ENCODE results near the gene TMEM82.

The TMEM82 gene

DNA sequence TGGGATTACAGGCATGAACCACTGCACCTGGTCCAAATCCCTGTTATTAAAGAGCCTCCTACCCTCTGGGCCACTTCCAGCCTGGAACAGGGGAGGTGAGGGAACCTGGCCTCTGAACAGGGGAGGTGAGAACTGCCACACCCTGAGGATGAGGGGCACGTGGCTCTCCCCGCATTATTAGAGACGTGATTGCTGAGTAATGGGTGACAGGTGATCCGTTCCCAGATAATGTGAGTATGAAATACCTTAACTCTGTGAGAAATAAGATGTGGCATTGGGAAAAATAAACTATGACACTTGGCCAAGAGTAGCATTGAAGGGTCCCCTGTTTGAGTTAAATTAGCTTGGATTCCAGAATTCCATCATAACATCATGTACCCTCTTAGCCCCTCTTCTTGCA, 19.9 kb upstream of the TMEM82 start:
- no peak for DNase-seq

DNA sequence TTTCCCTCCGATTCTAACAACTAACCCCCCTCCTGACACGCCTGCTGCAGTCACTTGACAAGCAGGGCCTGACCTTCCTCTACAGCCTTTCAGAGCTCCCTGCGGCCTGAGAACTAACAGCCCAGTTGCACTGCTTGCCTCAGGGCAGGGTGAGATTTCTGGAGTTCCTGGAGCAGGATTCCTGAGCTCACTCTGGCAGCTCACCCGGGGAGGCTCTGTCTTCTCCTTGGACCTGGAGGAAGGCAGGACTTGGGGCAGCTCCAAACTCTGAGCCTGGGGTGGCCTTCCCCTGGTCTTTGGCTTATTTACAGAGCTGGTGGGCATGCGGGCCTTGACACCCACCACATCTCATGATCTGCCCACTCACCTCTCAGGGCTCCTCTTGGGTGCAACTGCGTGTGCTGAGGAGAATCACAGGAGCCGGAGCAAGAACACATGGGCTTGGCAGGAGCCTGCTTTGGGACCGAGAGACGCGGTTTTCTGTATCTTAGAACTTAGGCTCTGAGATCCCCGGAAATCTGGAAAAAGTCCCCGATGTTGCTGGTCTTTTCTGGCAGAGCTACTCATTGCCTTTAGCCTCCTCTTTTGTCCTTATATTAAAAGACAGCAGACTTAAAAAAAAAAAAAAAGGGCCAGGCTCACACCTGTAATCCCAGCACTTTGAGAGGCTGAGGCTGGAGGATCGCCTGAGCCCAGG, 19.3 kb upstream of the TMEM82 start:
- no peak for DNase-seq

DNA sequence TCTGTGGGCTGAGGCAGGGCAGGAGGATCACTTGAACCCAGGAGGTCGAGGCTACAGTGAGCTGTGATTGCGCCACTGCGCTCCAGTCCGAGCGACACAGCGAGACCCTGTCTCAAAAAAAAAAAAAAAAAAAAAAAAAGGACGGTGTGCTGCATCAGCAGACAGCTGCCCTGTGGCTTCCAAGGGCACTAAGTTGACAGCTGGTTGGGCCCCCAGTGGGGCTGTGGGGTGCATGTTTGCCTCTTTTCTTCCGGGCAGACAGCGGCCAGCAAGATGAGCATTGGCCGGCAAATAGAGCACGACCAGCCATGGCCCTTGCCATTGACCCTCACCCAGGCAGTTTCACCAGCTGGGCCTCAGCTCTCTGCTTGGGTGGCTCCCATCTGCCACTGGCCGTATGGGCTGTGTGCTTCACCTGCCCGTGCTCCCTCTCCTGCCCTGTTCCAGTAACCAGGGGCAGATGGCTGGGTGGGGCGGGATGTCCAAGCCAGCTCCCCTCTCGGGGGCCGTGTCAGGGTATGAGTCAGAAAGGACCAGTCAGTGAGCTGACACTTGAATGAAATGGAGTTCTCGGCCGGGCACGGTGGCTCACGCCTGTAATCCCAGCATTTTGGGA, 18.6 kb upstream of the TMEM82 start:
- no peak for DNase-seq

DNA sequence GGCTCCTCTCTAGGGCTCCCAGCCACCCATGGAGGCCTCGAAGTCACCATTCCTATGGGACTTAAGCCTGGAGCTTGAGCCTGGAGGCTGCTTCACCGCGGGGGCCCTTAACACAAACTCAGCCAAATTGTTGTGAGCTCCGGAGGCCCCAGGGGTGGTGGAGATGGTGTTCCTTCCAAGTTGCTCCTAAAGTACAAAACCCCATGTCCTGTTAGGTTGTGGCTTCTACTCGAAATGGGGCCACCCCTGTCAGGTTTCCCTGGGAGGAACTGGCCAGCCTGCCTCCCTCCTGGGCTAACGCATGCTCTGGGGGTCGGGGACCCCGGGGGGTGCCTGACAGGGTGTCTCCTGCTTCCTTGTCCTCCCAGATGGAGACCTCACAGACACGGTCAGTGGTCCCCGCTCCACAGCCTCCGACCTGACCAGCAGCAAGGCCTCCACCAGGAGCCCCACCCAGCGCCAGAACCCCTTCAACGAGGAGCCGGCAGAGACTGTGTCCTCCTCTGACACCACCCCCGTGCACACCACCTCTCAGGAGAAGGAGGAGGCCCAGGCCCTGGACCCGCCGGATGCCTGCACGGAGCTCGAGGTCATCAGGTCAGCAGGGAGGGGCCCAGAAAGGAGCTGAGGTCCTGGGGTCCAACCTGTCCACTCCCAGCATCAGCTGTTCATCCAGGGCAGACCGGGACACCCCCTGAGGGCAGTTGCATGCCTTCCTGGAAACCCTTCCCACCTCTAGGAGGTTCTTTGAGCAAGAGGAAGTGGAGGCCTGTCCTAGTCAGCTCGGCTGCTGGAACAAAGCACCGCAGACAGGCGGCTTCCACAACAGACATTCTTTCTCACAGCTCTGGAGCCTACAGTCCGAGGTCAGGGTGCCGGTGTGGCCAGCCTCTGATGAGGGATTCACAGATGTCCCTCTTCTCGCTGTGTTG, 17.1 kb upstream of the TMEM82 start:
- no peak for DNase-seq

DNA sequence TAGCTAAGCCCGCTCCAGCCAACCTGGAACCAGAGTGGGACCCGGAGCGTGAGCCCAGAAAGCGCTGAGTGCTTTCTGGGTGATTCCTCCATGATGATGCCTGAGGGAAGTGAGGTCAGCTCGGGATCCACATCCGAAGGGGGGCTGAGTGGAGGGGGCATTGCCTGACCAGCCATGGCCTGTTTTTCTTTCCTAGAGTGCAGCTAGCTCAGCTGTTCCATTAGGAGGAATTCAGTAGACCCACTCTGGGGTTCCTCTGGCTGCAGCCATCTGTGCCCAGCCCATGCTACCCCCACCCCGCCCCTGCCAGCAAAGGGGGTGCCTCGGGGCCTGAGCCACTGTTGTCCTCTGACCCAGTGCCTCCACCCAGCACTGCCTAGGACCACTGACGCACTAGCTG, 15.8 kb upstream of the TMEM82 start:
- no peak for DNase-seq

DNA sequence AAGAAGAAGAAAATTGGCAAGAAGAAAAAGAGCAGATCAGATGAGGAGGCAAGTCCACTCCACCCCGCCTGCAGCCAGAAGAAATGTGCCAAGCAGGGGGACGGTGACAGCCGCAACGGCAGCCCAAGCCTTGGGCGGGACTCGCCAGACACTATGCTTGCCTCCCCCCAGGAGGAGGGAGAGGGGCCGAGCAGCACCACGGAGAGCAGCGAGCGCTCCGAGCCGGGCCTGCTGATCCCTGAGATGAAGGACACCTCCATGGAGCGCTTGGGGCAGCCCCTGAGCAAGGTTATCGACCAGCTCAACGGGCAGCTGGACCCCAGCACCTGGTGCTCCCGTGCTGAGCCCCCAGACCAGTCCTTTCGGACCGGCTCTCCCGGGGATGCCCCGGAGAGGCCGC, 15.3 kb upstream of the TMEM82 start:
- no peak for DNase-seq

DNA sequence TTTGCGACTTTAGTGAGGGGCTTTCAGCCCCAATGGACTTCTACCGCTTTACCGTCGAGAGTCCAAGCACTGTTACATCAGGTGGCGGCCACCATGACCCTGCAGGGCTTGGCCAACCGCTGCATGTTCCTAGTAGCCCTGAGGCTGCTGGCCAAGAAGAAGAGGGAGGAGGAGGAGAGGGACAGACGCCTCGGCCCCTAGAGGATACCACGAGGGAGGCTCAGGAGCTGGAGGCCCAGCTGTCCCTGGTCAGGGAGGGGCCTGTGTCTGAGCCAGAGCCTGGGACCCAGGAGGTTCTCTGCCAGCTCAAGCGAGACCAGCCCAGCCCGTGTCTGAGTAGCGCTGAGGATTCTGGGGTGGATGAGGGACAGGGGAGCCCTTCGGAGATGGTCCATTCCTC, 14.9 kb upstream of the TMEM82 start:
- DNase-seq, result no peak

DNA sequence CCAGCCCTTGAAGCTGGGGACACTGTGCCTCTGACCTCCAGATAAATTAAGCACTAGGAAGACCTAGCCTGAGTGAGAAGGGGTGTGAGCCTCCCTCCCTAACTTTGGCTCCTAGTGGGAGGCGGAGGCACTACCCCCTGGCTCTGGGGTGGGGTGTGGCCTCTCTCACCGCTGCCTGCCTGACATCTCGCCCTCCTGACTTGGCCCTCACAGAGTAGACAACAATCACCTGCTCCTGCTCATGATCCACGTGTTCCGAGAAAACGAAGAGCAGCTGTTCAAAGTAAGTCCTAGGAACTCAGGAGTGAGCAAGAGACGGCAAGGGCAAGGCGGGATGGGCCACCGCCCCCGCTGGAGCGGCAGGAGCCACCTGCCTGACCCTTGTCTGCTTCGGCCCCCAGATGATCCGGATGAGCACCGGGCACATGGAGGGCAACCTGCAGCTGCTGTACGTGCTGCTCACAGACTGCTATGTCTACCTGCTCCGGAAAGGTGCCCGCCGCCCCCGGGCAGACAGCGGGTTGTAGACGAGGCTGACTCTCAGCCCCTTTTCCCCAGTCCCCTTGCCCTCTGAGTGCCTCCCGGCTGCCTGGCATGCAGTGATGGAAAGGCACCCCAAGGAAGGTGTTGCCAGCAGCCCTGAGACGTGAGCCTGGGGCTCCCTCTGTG, 14.3 kb upstream of the TMEM82 start:
- DNase-seq, result no peak

DNA sequence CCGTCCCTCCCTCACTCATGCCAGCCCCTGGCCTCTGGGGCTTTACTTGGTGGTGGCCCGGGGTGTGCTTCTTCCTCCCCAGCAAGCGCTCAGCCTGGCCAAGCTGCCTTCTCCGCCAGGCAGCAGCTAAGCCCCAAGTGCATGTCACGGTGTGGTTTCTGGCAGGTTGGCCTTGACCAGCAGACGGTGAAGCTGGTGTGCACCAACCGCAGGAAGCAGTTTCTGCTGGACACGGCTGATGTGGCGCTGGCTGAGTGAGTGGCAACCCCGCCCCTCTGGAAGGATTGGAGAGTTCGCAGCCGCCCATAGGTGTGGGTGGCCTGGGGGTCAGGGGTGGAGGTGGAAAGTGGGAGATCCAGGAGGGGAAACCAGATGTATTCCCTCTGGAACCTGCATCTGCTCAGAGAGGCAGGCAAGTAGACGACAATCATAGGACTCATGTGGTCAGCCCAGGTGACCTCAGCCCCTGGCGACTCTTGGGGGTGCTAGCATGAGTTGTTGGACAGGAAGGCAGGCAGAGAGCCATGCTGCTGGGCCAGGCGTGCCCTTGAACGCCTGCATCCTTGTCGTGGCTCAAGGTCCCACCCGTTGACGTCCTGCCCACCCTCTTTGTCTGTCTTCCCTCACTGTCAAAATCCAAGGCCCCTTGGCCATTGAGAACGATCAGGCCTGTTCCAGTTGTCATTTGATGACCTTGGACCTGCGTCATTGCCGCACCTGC, 13.2 kb upstream of the TMEM82 start:
- DNase-seq, result no peak

DNA sequence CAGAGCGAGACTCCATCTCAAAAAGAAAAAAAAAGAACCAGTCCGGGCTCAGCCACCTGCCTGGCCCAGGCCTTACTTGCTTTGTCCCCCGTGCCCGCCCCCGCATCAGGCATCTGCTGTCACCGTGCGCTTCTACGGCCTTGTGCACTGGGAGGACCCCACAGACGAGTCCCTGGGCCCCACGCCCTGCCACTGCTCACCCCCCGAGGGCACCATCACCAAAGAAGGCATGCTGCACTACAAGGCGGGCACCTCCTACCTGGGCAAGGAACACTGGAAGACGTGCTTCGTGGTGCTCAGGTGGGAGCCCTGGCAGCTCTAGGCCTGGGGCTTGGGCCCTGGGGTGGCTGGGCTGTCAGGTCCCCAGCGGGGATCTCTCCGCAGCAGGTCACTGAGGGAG, 11.9 kb upstream of the TMEM82 start:
- DNase-seq, result no peak

DNA sequence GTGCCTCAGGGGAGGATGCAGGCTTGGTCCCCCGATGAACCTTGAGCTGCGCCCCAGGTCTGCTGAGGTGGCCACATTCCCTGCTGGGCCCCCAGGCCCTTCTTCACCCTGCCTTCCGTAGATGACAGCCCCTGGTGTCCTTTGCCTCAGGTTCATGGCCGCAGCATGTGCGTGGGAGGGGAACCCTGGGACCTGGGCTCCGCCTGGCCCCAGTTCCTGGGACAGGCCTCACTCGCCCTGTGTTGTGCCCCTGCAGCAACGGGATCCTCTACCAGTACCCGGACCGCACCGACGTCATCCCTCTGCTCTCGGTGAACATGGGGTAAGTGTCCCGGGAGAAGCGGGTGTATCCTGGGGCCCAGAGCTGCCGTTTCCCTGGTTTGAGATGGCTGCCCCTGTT, 11.4 kb upstream of the TMEM82 start:
- DNase-seq, result no peak

DNA sequence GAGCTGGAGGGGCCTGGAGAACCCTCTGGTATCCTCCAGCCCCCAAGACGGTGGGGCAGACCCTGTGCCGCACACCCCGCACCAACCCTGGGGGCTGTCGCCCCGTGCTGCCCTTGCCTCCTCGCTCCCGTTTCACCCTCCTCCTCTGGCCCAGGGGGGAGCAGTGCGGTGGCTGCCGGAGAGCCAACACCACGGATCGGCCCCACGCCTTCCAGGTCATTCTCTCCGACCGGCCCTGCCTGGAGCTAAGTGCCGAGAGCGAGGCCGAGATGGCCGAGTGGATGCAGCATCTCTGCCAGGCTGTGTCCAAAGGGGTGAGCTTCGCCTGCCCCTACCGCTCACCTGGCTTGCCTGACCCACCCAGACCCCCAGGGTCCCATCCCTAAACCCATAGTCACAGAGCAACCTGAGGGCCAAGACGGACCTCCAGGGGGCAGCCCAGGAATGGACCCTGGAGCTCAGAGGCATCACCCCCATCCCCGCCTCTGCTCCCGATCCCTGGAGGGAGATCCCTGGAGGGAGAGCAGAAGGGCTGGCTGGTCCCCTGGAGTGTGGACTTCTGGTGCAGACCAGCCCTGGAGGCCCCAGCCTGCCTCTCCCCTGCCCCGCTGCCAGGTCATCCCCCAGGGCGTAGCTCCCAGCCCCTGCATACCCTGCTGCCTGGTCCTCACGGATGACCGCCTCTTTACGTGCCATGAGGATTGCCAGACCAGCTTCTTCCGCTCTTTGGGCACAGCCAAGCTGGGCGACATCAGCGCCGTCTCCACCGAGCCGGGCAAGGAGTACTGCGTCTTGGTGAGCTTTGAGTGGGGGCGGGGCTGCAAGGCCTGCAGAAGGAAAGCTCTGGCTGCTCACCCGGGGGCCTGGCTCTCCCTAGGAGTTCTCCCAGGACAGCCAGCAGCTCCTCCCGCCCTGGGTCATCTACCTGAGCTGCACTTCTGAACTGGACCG, 10.3 kb upstream of the TMEM82 start:
- DNase-seq, result no peak

DNA sequence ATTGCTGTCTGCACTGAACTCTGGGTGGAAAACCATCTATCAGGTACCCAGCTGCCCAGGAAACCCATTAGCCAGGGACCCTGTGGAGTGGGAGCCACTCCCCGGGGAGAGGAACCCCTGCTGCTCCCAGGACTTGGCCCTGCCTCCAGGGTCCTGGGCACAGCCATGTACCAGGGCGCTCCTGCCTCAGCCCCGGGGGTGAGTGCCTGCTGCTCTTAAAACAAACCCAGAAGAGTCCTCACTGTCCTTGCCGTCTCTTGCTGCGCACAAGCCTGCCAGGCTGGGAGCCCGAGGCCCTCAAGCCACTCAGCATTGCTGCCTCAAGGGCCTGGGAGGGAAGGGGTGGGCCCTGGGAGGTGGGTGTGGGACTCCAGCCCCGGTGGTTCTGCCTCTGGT, 9.6 kb upstream of the TMEM82 start:
- no peak for DNase-seq

DNA sequence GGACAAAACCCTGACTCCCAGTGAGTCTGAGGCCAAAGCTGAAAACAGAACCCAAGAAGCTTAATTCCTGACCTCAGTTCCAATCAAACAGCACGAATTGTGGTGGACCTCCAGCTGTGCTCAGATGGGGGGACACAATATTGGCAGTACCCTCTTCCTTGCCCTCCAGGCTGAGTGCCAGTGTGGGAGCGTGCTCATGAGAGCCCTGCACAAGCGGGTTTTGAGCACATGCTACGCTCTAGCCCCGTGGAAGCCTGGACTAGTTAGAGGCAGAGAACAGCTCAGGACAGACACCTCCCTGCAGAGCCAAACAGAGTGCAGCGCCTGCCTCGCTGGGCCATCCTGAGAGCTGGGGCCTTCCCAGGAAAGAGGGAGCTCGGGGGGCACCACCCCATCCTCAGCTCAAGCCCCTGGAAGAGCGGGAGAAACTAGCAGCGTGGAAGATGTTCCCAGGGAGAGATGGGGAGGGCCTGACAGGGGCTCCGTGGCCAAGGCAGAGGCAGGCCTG, 9.0 kb upstream of the TMEM82 start:
- no peak for DNase-seq

DNA sequence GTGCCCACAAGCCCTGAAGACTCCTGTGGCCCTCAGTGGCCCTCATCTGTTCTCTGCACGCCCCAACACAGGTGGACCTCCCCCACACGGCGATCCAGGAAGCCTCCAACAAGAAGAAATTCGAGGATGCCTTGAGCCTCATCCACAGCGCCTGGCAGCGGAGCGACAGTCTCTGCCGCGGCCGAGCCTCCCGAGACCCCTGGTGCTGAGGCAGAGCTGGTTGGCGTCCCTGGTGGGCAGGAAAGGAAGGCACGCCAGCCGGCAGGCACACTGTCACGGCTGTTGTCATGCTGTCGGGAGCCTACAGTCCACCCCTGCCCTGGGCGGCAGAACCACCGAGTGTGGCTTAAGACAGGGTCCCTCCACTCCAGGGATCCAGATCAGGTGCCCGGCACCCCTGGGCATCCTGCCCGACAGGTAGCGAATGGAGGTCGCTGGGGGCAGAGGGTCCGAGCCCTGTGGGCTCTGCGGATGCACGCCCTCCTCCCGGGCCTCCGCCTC, 8.5 kb upstream of the TMEM82 start:
- no peak for DNase-seq

DNA sequence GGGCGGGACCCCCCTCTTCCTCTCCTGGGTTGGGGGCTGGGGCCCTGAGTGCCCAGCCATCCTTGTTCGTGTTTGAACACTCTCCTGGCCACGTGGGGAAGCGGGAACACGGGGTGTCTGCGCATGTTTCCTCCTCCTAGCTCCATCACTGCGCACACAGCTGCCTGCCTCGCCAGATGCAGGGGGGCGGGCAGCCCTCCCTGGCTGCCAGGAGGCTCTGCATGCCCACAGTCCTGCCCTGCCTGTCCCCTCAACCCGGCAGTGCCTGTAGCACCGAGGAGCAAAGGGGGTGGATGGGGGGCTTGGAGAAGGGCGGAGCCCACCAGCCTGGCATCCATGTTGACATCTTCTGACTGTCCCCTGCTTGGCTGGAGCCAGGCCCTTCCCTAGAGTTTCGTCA, 8.0 kb upstream of the TMEM82 start:
- DNase-seq, result no peak

DNA sequence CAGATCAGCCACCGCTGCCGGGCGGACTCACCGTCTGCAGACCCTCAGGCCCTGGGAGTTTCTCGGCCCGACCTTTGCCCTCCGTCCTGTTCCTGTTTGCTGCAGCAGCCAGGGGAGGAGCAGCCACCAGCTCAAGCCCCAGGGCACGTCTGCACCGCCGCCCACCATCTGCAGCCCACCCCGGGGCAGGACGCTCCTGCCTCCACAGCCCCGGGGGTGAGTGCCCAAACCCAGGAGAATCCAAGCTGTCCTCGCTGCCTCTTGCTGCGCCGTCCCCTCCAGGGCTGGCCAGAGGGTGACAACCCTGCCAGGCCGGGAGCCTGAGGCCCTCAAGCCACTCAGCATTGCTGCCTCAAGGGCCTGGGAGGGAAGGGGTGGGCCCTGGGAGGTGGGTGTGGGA, 7.4 kb upstream of the TMEM82 start:
- DNase-seq, result no peak

DNA sequence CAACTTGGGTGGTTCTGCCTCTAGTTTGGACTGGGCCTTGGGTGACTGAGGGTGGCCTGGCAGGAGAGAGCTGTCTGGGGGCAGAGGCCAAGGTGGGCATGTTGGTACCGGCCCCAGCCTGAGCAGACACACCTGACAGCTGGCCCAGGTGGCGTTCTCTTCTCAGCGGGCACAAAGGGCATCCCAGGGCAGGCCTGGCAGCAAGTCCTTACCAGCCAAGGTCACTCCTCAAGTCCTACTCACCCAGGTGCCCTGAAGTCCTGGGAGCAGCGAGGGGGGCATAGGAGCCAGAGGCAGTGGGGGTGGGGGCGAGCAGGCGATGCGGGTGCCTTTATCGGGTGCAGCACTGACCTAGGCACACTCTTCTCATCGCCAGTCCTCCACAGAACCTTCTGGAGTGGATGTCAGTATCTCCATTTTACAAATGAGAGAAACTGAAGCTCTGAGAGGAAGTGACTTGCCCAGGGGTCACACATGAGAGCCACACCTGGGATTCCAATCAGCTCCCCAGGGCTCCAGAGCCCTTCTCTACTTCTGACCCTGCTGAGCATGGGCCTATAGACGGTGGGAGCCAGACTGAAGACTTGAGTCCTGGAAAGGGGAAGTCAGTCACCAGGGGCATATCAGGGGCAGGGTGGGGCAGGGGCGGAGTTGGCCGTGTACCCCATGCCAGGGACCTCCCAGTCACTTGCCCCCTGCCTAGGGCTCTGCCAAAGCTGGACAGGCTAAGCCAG, 6.8 kb upstream of the TMEM82 start:
- DNase-seq, result no peak

DNA sequence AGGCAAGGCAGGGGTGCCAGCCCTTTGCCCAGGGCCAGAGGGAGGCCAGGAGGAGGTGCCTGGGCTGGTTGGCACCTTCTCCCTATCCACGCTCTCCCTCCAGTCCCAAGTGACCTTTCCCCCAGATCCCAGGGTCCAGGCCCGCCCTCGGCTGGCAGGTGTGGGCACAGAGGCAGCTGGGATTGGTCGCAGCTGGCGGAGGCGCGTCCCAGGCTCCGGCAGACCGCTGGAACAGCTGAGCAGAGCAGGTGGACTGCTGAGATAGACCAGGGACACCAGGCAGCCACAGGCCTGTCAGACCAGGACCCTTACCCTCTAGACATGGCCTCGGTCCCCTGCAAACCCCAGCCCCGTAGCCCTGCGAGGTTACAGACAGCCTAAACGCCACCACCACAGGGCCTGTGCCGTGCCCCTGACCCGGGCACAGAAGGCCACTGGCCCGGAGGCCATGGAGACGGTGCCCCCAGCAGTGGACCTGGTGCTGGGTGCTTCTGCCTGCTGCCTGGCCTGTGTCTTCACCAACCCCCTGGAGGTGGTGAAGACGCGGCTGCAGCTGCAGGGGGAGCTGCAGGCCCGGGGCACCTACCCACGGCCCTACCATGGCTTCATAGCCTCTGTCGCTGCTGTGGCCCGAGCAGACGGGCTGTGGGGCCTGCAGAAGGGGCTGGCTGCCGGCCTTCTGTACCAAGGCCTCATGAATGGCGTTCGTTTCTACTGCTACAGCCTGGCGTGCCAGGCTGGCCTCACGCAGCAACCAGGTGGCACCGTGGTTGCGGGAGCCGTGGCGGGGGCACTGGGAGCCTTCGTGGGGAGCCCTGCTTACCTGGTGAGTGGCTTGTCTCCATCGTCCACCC, 6.0 kb upstream of the TMEM82 start, which contains the start of gene SLC25A34:
SLC25A34 (plus strand) TSS at position 221 of the 854 bp plus-strand sequence; CDS start at position 449, 228 bp downstream.
- DNase-seq, result no peak
